Parathyroid adenoma (tissue), 2 donors: Measurements from ENCODE around the gene TM9SF3.

ENCODE experiments used
- H2AFZ ChIP-seq: fragments of 300-600 bp; sonication (generic); one replicate; pipeline ENCODE4 v1.7.0; 2017; ENCODE audit warnings: antibody characterized with exemption, mild to moderate bottlenecking
- H3K27ac ChIP-seq: fragments of 300-600 bp; sonication (generic); one replicate; pipeline ENCODE4 v1.7.0; 2017
- H3K27me3 ChIP-seq: fragments of 300-600 bp; sonication (generic); one replicate; pipeline ENCODE4 v1.7.0; 2017; ENCODE audit warnings: low read length; ENCODE audit not compliant: control insufficient read depth, insufficient read depth
- H3K36me3 ChIP-seq: fragments of 300-600 bp; sonication (generic); one replicate; pipeline ENCODE4 v1.7.0; 2017; ENCODE audit warnings: low read length; ENCODE audit not compliant: control insufficient read depth, insufficient read depth
- H3K4me1 ChIP-seq: fragments of 300-600 bp; sonication (generic); one replicate; pipeline ENCODE4 v1.7.0; 2017; ENCODE audit warnings: control low read depth
- H3K4me2 ChIP-seq: fragments of 300-600 bp; sonication (generic); one replicate; pipeline ENCODE4 v1.7.0; 2017; ENCODE audit warnings: low read length
- H3K4me3 ChIP-seq: fragments of 300-600 bp; sonication (generic); one replicate; pipeline ENCODE4 v1.7.0; 2017; ENCODE audit warnings: low read depth, low read length
- H3K79me2 ChIP-seq: fragments of 300-600 bp; sonication (generic); one replicate; pipeline ENCODE4 v1.7.0; 2017; ENCODE audit warnings: control low read depth
- H3K9ac ChIP-seq: fragments of 300-600 bp; sonication (generic); one replicate; pipeline ENCODE4 v1.7.0; 2017; ENCODE audit warnings: mild to moderate bottlenecking
- H3K9me3 ChIP-seq: fragments of 300-600 bp; sonication (generic); one replicate; pipeline ENCODE4 v1.7.0; 2017; ENCODE audit warnings: low read length; ENCODE audit not compliant: control insufficient read depth
- CTCF ChIP-seq: fragments of 300-600 bp; sonication (generic); IDR thresholded peaks from one replicate; pipeline ENCODE4 v1.7.0; 2017; ENCODE audit warnings: antibody characterized with exemption, mild to moderate bottlenecking
- donor health status: primary hyperparathyroidism.

The TM9SF3 gene

GRCh38 chr10:96568402-96568801, 18.4 kb downstream of the TM9SF3 start:
- Histone ChIP-seq H2AFZ (no peak overlapping the region), H3K9me3 (no peaks in the 10 kb centered on the region), H3K4me1 (peaks cover 5% of the 10 kb centered on the region), H3K9ac (no peak overlapping the region), H3K27ac (no peak overlapping the region), H3K79me2 (peaks cover 47% of the 10 kb centered on the region), H3K4me2 (no peak overlapping the region), H3K4me3 (no peak overlapping the region), H3K27me3 (no peaks in the 10 kb centered on the region), H3K36me3 (no peaks in the 10 kb centered on the region)
- TF ChIP-seq CTCF = no peak

- no peak overlapping the region for H3K9ac ChIP-seq
- H2AFZ ChIP-seq = no peak overlapping the region
- H3K79me2 ChIP-seq = peaks cover 24% of the 10 kb centered on the region
- no peak overlapping the region for H3K4me2 ChIP-seq
- TF ChIP-seq CTCF = no peak
- no peaks in the 10 kb centered on the region for H3K9me3 ChIP-seq
- H3K4me3 ChIP-seq = no peak overlapping the region
- H3K4me1 ChIP-seq = peaks cover 5% of the 10 kb centered on the region
- no peaks in the 10 kb centered on the region for H3K36me3 ChIP-seq
- no peak overlapping the region for H3K27ac ChIP-seq
- H3K27me3 ChIP-seq = no peaks in the 10 kb centered on the region
Measured at GRCh38 chr10:96565774-96566173, 21.0 kb downstream of the TM9SF3 start.

GRCh38 chr10:96560966-96561887, 25.6 kb downstream of the TM9SF3 start:
- Histone ChIP-seq H2AFZ (no peak overlapping the region), H3K4me1 (no peaks in the 10 kb centered on the region), H3K4me3 (no peak overlapping the region), H3K36me3 (no peaks in the 10 kb centered on the region), H3K79me2 (peaks cover 3% of the 10 kb centered on the region), H3K27ac (no peak overlapping the region), H3K4me2 (no peak overlapping the region), H3K27me3 (no peaks in the 10 kb centered on the region), H3K9ac (no peak overlapping the region), H3K9me3 (no peaks in the 10 kb centered on the region)
- no peak for TF ChIP-seq CTCF

- Histone ChIP-seq H3K27ac (no peak overlapping the region), H3K9ac (no peak overlapping the region), H3K36me3 (no peaks in the 10 kb centered on the region), H3K27me3 (no peaks in the 10 kb centered on the region), H3K4me2 (no peak overlapping the region), H3K79me2 (peaks cover 5% of the 10 kb centered on the region), H3K9me3 (no peaks in the 10 kb centered on the region), H3K4me1 (no peaks in the 10 kb centered on the region), H2AFZ (no peak overlapping the region), H3K4me3 (no peak overlapping the region)
- no peak for TF ChIP-seq CTCF
Measured at GRCh38 chr10:96560489-96560888, 26.3 kb downstream of the TM9SF3 start.

- peak; percentile 40 for TF ChIP-seq CTCF
- Histone ChIP-seq H3K4me2 (no peak overlapping the region), H3K4me3 (no peak overlapping the region), H3K4me1 (peaks cover 5% of the 10 kb centered on the region), H3K27ac (no peak overlapping the region), H2AFZ (no peak overlapping the region), H3K36me3 (no peaks in the 10 kb centered on the region), H3K27me3 (no peaks in the 10 kb centered on the region), H3K9ac (no peak overlapping the region), H3K79me2 (peaks cover 13% of the 10 kb centered on the region), H3K9me3 (no peaks in the 10 kb centered on the region)
Measured at GRCh38 chr10:96556003-96556402, 30.8 kb downstream of the TM9SF3 start.
